ENCODE data around the gene NUP58.

Gene NUP58

DNA sequence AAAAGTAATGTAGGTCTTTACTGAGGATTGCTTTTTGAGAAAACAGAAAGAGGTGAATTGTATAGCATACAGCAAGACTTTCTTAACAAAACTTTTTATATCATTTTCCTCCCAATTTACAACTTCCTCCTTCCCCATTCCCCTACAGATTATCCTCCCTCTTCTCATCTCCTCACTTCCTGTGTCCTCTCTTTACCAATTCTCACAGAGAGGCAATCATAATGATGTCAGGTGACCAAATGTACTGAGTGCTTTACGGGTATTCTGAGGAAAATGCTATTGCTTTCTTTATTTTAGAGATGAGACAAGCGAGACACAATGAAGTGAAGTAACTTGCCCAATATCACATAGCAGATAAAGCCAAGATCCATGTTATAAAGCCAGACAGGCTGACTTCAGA is 12.5 kb upstream of the NUP58 start (continued):
- TF ChIP-seq, protein P1, sequence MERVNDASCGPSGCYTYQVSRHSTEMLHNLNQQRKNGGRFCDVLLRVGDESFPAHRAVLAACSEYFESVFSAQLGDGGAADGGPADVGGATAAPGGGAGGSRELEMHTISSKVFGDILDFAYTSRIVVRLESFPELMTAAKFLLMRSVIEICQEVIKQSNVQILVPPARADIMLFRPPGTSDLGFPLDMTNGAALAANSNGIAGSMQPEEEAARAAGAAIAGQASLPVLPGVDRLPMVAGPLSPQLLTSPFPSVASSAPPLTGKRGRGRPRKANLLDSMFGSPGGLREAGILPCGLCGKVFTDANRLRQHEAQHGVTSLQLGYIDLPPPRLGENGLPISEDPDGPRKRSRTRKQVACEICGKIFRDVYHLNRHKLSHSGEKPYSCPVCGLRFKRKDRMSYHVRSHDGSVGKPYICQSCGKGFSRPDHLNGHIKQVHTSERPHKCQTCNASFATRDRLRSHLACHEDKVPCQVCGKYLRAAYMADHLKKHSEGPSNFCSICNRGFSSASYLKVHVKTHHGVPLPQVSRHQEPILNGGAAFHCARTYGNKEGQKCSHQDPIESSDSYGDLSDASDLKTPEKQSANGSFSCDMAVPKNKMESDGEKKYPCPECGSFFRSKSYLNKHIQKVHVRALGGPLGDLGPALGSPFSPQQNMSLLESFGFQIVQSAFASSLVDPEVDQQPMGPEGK (CRISPR knock-in tag; IDR thresholded peaks at IDR 0.05; ENCODE audit: borderline replicate concordance): no peak
- TF ChIP-seq ZC3H10 (CRISPR knock-in tag; IDR thresholded peaks at IDR 0.05) (no peak), TCF4 (CRISPR knock-in tag; IDR thresholded peaks at IDR 0.05; ENCODE audit: borderline replicate concordance) (no peak), SNAI2 (CRISPR knock-in tag; IDR thresholded peaks at IDR 0.05) (no peak)

- ATAC-seq: no peak
- TF ChIP-seq, protein P1 (CRISPR knock-in tag; IDR thresholded peaks at IDR 0.05; ENCODE audit: borderline replicate concordance): no peak
- TF ChIP-seq OSR1 (CRISPR knock-in tag; IDR thresholded peaks at IDR 0.05) (no peak), ZFP30 (CRISPR knock-in tag; IDR thresholded peaks at IDR 0.05) (no peak), ZNF8 (CRISPR knock-in tag; IDR thresholded peaks at IDR 0.05) (no peak), CSRNP3 (CRISPR knock-in tag; IDR thresholded peaks at IDR 0.05) (no peak), BACH2 (CRISPR knock-in tag; IDR thresholded peaks at IDR 0.05; ENCODE audit: borderline replicate concordance) (no peak), ZNF565 (CRISPR knock-in tag; conservative IDR thresholded peaks at IDR 0.05; ENCODE audit: low read depth) (no peak), ESRRG (CRISPR knock-in tag; IDR thresholded peaks at IDR 0.05) (no peak), ZNF70 (CRISPR knock-in tag; IDR thresholded peaks at IDR 0.05) (no peak), TCF4 (CRISPR knock-in tag; IDR thresholded peaks at IDR 0.05; ENCODE audit: borderline replicate concordance) (no peak)
- TF ChIP-seq, protein P2, sequence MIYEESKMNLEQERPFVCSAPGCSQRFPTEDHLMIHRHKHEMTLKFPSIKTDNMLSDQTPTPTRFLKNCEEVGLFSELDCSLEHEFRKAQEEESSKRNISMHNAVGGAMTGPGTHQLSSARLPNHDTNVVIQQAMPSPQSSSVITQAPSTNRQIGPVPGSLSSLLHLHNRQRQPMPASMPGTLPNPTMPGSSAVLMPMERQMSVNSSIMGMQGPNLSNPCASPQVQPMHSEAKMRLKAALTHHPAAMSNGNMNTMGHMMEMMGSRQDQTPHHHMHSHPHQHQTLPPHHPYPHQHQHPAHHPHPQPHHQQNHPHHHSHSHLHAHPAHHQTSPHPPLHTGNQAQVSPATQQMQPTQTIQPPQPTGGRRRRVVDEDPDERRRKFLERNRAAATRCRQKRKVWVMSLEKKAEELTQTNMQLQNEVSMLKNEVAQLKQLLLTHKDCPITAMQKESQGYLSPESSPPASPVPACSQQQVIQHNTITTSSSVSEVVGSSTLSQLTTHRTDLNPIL (CRISPR knock-in tag; IDR thresholded peaks at IDR 0.05; ENCODE audit: low read depth): no peak
- TF ChIP-seq, protein P3, sequence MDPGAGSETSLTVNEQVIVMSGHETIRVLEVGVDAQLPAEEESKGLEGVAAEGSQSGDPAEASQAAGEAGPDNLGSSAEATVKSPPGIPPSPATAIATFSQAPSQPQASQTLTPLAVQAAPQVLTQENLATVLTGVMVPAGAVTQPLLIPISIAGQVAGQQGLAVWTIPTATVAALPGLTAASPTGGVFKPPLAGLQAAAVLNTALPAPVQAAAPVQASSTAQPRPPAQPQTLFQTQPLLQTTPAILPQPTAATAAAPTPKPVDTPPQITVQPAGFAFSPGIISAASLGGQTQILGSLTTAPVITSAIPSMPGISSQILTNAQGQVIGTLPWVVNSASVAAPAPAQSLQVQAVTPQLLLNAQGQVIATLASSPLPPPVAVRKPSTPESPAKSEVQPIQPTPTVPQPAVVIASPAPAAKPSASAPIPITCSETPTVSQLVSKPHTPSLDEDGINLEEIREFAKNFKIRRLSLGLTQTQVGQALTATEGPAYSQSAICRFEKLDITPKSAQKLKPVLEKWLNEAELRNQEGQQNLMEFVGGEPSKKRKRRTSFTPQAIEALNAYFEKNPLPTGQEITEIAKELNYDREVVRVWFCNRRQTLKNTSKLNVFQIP (CRISPR knock-in tag; IDR thresholded peaks at IDR 0.05; ENCODE audit: borderline replicate concordance, low read depth): no peak
These were observed 9.7 kb upstream of the NUP58 start for GRCh38 chr13:25291691-25292090.

DNA sequence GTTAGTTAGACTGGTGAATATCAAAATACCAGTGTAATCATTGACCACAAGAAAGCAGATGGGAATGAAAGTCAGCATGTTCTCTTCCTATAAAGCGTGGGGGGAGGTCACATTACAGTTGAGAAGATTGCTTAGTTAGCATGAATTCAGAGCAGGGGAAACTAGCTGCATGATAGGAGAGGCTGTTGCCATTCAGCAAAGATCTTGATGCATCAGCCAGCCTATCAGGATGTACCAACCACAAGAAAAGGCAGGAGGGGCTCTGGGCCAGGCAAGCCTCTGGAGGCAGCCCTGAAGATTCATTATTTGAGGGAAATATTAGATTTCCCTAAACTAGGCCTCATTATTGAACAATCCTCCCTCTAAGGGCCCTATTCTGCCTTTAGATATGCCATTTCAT is 9.1 kb upstream of the NUP58 start:
- ATAC-seq: peak; percentile 57
- TF ChIP-seq ZC3H10 (CRISPR knock-in tag; IDR thresholded peaks at IDR 0.05) (no peak), OSR1 (CRISPR knock-in tag; IDR thresholded peaks at IDR 0.05) (no peak), ESRRG (CRISPR knock-in tag; IDR thresholded peaks at IDR 0.05) (no peak), ZNF8 (CRISPR knock-in tag; IDR thresholded peaks at IDR 0.05) (no peak), ZNF565 (CRISPR knock-in tag; conservative IDR thresholded peaks at IDR 0.05; ENCODE audit: low read depth) (no peak), ISL1 (CRISPR knock-in tag; IDR thresholded peaks at IDR 0.05) (no peak), ZNF70 (CRISPR knock-in tag; IDR thresholded peaks at IDR 0.05) (no peak), PPARA (CRISPR knock-in tag; IDR thresholded peaks at IDR 0.05; ENCODE audit: borderline replicate concordance) (no peak)
- TF ChIP-seq, protein P1 (CRISPR knock-in tag; IDR thresholded peaks at IDR 0.05; ENCODE audit: borderline replicate concordance): no peak

DNA sequence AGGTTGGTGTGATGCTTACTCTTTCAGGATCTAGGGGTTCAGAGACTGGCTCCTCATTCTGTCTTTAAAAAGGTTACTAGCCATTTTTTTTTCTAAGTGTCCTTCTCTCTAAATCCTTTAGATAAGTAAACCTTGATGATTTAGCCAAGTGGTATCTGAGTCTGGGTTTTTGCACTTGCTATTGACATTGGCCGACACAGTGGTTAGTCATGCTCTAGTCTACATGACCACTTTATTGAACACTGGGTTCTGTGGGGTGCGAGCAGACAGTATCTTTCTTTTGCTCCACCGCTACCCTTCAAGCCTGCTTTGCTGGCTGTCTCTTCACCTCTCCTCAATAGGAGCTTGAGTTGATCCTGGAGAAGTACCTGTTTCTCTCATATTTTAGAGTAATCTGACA is 6.2 kb upstream of the NUP58 start:
- ATAC-seq: no peak
- TF ChIP-seq ZNF565 (CRISPR knock-in tag; conservative IDR thresholded peaks at IDR 0.05; ENCODE audit: low read depth) (no peak), ARNTL (CRISPR knock-in tag; IDR thresholded peaks at IDR 0.05; ENCODE audit: borderline replicate concordance, low read depth) (no peak), OSR1 (CRISPR knock-in tag; IDR thresholded peaks at IDR 0.05) (no peak), ISL1 (CRISPR knock-in tag; IDR thresholded peaks at IDR 0.05) (no peak)
- TF ChIP-seq, protein P4, sequence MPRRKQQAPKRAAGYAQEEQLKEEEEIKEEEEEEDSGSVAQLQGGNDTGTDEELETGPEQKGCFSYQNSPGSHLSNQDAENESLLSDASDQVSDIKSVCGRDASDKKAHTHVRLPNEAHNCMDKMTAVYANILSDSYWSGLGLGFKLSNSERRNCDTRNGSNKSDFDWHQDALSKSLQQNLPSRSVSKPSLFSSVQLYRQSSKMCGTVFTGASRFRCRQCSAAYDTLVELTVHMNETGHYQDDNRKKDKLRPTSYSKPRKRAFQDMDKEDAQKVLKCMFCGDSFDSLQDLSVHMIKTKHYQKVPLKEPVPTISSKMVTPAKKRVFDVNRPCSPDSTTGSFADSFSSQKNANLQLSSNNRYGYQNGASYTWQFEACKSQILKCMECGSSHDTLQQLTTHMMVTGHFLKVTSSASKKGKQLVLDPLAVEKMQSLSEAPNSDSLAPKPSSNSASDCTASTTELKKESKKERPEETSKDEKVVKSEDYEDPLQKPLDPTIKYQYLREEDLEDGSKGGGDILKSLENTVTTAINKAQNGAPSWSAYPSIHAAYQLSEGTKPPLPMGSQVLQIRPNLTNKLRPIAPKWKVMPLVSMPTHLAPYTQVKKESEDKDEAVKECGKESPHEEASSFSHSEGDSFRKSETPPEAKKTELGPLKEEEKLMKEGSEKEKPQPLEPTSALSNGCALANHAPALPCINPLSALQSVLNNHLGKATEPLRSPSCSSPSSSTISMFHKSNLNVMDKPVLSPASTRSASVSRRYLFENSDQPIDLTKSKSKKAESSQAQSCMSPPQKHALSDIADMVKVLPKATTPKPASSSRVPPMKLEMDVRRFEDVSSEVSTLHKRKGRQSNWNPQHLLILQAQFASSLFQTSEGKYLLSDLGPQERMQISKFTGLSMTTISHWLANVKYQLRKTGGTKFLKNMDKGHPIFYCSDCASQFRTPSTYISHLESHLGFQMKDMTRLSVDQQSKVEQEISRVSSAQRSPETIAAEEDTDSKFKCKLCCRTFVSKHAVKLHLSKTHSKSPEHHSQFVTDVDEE (CRISPR knock-in tag; IDR thresholded peaks at IDR 0.05): no peak
- TF ChIP-seq, protein P1 (CRISPR knock-in tag; IDR thresholded peaks at IDR 0.05; ENCODE audit: borderline replicate concordance): no peak

Data from SK-N-SH treated with all-trans-retinoic acid at 6 μM for 48 hours (cell line).